GM19328 (cell line): ENCODE data around the gene STXBP1.
"Not testable (repeated sequence)": the region's sequence is repeated elsewhere in the genome, so short reads cannot be mapped to it uniquely, and the experiment has no call there.

Experiments used
- ATAC-seq: cut with Tn5 transposase; IDR thresholded peaks from one replicate; pipeline ENCODE4 v1.9.1; 2021; ENCODE audit warnings: mild to moderate bottlenecking, moderate library complexity; ENCODE audit not compliant: unreplicated experiment

Gene STXBP1

GRCh38 chr9:127613583-127613954 is 1.5 kb downstream of the STXBP1 start:
- ATAC-seq, result no peak

- ATAC-seq, result no peak
These were observed 2.9 kb downstream of the STXBP1 start for GRCh38 chr9:127614961-127615360.

GRCh38 chr9:127621339-127621970 is 9.4 kb downstream of the STXBP1 start:
- not testable (repeated sequence) for ATAC-seq

GRCh38 chr9:127626752-127627493 is 14.8 kb downstream of the STXBP1 start:
- ATAC-seq, result no peak

GRCh38 chr9:127627494-127627855 is 15.4 kb downstream of the STXBP1 start:
- ATAC-seq, result no peak

- ATAC-seq, result no peak
These were observed 16.8 kb downstream of the STXBP1 start for GRCh38 chr9:127628758-127629467.

GRCh38 chr9:127629468-127630081 is 17.5 kb downstream of the STXBP1 start:
- no peak for ATAC-seq

- no peak for ATAC-seq
These were observed 21.3 kb downstream of the STXBP1 start for GRCh38 chr9:127633216-127633862.

GRCh38 chr9:127634021-127634420 is 21.9 kb downstream of the STXBP1 start:
- no peak for ATAC-seq

- no peak for ATAC-seq
These were observed 22.6 kb downstream of the STXBP1 start for GRCh38 chr9:127634698-127635097.

- ATAC-seq, result no peak
These were observed 23.2 kb downstream of the STXBP1 start for GRCh38 chr9:127635201-127635735.

- no peak for ATAC-seq
These were observed 25.3 kb downstream of the STXBP1 start for GRCh38 chr9:127637322-127637847.

- ATAC-seq, result no peak
These were observed 28.9 kb downstream of the STXBP1 start for GRCh38 chr9:127640908-127641545.

GRCh38 chr9:127642082-127642740 is 30.1 kb downstream of the STXBP1 start:
- no peak for ATAC-seq

GRCh38 chr9:127644146-127644827 is 32.2 kb downstream of the STXBP1 start:
- ATAC-seq, result no peak

GRCh38 chr9:127644943-127645342 is 32.9 kb downstream of the STXBP1 start:
- ATAC-seq, result no peak

GRCh38 chr9:127647451-127647850 is 35.4 kb downstream of the STXBP1 start:
- no peak for ATAC-seq

GRCh38 chr9:127650518-127650917 is 38.4 kb downstream of the STXBP1 start:
- no peak for ATAC-seq
